Measurements from ENCODE around the gene RNASE11.

DNA sequence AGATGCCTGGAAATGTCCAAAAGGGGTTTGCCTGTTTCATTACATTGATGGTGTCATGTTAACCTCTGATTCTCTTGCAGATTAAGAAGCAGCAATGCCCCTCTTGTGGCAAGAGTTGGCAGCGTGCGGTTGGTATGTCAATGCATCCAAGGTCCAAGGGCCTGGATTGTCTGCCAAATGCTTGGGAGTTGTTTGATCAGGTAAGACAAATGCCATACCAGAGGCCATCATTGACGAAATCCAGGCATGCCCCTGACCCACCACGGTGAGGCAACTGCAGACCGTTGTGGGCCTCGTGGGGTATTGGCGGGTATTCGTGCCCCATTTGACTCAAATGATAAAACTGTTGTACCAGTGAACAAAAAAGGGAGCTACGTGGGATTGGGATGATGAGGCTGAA lies 14.8 kb upstream of the RNASE11 start:
- TF ChIP-seq, protein P1, sequence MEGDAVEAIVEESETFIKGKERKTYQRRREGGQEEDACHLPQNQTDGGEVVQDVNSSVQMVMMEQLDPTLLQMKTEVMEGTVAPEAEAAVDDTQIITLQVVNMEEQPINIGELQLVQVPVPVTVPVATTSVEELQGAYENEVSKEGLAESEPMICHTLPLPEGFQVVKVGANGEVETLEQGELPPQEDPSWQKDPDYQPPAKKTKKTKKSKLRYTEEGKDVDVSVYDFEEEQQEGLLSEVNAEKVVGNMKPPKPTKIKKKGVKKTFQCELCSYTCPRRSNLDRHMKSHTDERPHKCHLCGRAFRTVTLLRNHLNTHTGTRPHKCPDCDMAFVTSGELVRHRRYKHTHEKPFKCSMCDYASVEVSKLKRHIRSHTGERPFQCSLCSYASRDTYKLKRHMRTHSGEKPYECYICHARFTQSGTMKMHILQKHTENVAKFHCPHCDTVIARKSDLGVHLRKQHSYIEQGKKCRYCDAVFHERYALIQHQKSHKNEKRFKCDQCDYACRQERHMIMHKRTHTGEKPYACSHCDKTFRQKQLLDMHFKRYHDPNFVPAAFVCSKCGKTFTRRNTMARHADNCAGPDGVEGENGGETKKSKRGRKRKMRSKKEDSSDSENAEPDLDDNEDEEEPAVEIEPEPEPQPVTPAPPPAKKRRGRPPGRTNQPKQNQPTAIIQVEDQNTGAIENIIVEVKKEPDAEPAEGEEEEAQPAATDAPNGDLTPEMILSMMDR (IDR thresholded peaks at IDR 0.05; ENCODE audit: extremely low read depth in 1 of 2, insufficient read depth in 1 of 2, low read depth in 1 of 2, low read length in 2 of 2): no peak
- no peak for TF ChIP-seq POLR2A (IDR thresholded peaks at IDR 0.05; ENCODE audit: low read depth, low read length)
- TF ChIP-seq GATA2 (IDR thresholded peaks at IDR 0.05; ENCODE audit: insufficient read depth, insufficient read length, low read depth, low read length): no peak
- no peak for TF ChIP-seq EZH2 (IDR thresholded peaks at IDR 0.05; ENCODE audit: borderline replicate concordance, low read depth, low read length, severe bottlenecking)
- no peak for TF ChIP-seq POLR2AphosphoS5 (IDR thresholded peaks at IDR 0.05; ENCODE audit: insufficient read depth, low read depth, low read length)
- TF ChIP-seq, protein P2, sequence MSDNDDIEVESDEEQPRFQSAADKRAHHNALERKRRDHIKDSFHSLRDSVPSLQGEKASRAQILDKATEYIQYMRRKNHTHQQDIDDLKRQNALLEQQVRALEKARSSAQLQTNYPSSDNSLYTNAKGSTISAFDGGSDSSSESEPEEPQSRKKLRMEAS (IDR thresholded peaks at IDR 0.05; ENCODE audit: insufficient read depth, insufficient read length): no peak
- TF ChIP-seq JUN (IDR thresholded peaks at IDR 0.05; ENCODE audit: borderline replicate concordance, insufficient read depth, insufficient read length, low read depth): no peak
- no peak for TF ChIP-seq FOS (IDR thresholded peaks at IDR 0.05; ENCODE audit: borderline replicate concordance, insufficient read depth, low read length)
- TF ChIP-seq MYC (IDR thresholded peaks at IDR 0.05; ENCODE audit: low read depth, low read length): no peak
